ENCODE data around the gene TM9SF3. TPM values are rescaled to one million over a fixed set of nuclear protein-coding genes. Genes with fewer than 3 reads are reported as not detected.

Gene TM9SF3
- total and polyA plus RNA-seq, 10 of the 15 experiments (the other 5 are each of a cell fraction or from before 2014, with no cell fraction given), result 17.1 to 85.4 (median 44.9) TPM

DNA sequence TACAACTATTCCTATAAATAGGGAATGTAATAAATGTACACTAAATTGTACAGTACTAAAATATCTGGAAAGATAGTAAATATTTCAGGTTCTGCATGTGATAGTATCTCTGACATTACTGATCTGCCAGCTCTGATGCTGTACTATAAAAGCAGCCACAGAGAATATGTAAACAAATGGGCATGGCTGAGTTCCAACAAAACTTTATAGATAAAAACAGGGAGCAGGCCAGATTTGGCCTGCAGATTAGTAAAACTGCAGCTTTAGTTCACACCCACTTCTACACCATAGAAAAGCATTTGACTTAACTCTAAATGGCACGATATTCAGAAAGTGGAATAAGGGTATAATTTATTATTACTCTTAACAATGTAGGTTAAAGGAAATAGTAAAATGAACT lies 54.3 kb downstream of the TM9SF3 start:
- no TSS peak for BruUV-seq (replicated peaks)
- Histone ChIP-seq H3K4me1 (ENCODE audit: control insufficient read depth, insufficient read depth, low read length) (no peaks in the 10 kb centered on the region), H3K36me3 (ENCODE audit: control insufficient read depth in 2 of 2, insufficient read depth in 2 of 2, low read length in 1 of 2) (peaks cover 3 to 21% of the 10 kb centered on the region in 2 experiments), H3K9me3 (replicated peaks; ENCODE audit: control insufficient read depth, insufficient read depth, low read length) (no peaks in the 10 kb centered on the region), H3K27me3 (replicated peaks in 1 of 2; ENCODE audit: control insufficient read depth in 2 of 2, insufficient read depth in 2 of 2, low read length in 1 of 2) (no peaks in the 10 kb centered on the region), H3K9ac (ENCODE audit: control insufficient read depth, insufficient read depth, low read length) (no peak overlapping the region), H2AFZ (ENCODE audit: control insufficient read depth, low read depth, low read length) (no peak overlapping the region), H3K4me2 (ENCODE audit: control insufficient read depth, insufficient read depth) (no peak overlapping the region), H4K20me1 (ENCODE audit: control insufficient read depth, insufficient read depth) (no peaks in the 10 kb centered on the region), H3K4me3 (no peak overlapping the region), H3K27ac (ENCODE audit: control insufficient read depth, insufficient read depth) (no peak overlapping the region), H3K79me2 (ENCODE audit: control insufficient read depth, insufficient read depth, low read length) (no peaks in the 10 kb centered on the region; the same call in none of the 2 replicates)
- ChIA-PET CTCF (interaction anchor here (1.2 kb wide), 1 partner anchor 63 kb away, joined by 3 read pairs; no protein-coding TSS in a partner anchor), RAD21 (ENCODE audit: unreplicated experiment) (no interaction called here), POLR2A (no interaction called here), SMC1A (ENCODE audit: uncharacterized antibody, unreplicated experiment) (interaction anchor here (1.3 to 3.5 kb wide), 2 partner anchors 12 to 19 kb away, joined by 3 to 11 read pairs; no protein-coding TSS in a partner anchor)
- ATAC-seq (no peak), FAIRE-seq (no peak), DNase-seq (ENCODE audit: low read depth, low spot score) (no peak)
- WGBS (ENCODE audit: insufficient coverage, insufficient replicate concordance, low lambda C conversion rate, missing lambda C conversion rate), result 58% methylated on average over 1 of the region's 1 CpG
- in situ Hi-C loops (cut with MboI), result no loop called here
- intact Hi-C loops (cut with micrococcal nuclease; ENCODE audit: unreplicated experiment), result no loop called here
- TF ChIP-seq, protein P1, sequence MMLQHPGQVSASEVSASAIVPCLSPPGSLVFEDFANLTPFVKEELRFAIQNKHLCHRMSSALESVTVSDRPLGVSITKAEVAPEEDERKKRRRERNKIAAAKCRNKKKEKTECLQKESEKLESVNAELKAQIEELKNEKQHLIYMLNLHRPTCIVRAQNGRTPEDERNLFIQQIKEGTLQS (IDR thresholded peaks at IDR 0.05; ENCODE audit: borderline replicate concordance, extremely low read depth, low read depth, low read length), result no peak
- TF ChIP-seq RFX5 (IDR thresholded peaks at IDR 0.05; ENCODE audit: low read depth, low read length) (no peak), NFIC (IDR thresholded peaks at IDR 0.05; ENCODE audit: low read depth, low read length) (no peak), CREB1 (IDR thresholded peaks at IDR 0.05; ENCODE audit: low read depth) (no peak), ZBED1 (IDR thresholded peaks at IDR 0.05; ENCODE audit: borderline replicate concordance) (no peak), ZNF217 (IDR thresholded peaks at IDR 0.05) (no peak), NBN (IDR thresholded peaks at IDR 0.05) (no peak), YY1 (IDR thresholded peaks at IDR 0.05; ENCODE audit: low read depth, low read length) (no peak), ZNF384 (IDR thresholded peaks at IDR 0.05; ENCODE audit: borderline replicate concordance, low read depth, low read length) (no peak), ZSCAN29 (IDR thresholded peaks at IDR 0.05) (no peak), YBX1 (IDR thresholded peaks at IDR 0.05) (no peak), SIN3A (IDR thresholded peaks at IDR 0.05; ENCODE audit: low read depth, low read length) (no peak), BMI1 (IDR thresholded peaks at IDR 0.05; ENCODE audit: borderline replicate concordance) (no peak), EED (IDR thresholded peaks at IDR 0.05; ENCODE audit: low read depth) (no peak)
- TF ChIP-seq, protein P2, sequence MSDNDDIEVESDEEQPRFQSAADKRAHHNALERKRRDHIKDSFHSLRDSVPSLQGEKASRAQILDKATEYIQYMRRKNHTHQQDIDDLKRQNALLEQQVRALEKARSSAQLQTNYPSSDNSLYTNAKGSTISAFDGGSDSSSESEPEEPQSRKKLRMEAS (IDR thresholded peaks at IDR 0.05; ENCODE audit: low read depth, low read length), result no peak
- TF ChIP-seq, protein P3, sequence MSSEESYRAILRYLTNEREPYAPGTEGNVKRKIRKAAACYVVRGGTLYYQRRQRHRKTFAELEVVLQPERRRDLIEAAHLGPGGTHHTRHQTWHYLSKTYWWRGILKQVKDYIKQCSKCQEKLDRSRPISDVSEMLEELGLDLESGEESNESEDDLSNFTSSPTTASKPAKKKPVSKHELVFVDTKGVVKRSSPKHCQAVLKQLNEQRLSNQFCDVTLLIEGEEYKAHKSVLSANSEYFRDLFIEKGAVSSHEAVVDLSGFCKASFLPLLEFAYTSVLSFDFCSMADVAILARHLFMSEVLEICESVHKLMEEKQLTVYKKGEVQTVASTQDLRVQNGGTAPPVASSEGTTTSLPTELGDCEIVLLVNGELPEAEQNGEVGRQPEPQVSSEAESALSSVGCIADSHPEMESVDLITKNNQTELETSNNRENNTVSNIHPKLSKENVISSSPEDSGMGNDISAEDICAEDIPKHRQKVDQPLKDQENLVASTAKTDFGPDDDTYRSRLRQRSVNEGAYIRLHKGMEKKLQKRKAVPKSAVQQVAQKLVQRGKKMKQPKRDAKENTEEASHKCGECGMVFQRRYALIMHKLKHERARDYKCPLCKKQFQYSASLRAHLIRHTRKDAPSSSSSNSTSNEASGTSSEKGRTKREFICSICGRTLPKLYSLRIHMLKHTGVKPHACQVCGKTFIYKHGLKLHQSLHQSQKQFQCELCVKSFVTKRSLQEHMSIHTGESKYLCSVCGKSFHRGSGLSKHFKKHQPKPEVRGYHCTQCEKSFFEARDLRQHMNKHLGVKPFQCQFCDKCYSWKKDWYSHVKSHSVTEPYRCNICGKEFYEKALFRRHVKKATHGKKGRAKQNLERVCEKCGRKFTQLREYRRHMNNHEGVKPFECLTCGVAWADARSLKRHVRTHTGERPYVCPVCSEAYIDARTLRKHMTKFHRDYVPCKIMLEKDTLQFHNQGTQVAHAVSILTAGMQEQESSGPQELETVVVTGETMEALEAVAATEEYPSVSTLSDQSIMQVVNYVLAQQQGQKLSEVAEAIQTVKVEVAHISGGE (CRISPR knock-in tag; IDR thresholded peaks at IDR 0.05), result no peak
- TF ChIP-seq, protein P4, sequence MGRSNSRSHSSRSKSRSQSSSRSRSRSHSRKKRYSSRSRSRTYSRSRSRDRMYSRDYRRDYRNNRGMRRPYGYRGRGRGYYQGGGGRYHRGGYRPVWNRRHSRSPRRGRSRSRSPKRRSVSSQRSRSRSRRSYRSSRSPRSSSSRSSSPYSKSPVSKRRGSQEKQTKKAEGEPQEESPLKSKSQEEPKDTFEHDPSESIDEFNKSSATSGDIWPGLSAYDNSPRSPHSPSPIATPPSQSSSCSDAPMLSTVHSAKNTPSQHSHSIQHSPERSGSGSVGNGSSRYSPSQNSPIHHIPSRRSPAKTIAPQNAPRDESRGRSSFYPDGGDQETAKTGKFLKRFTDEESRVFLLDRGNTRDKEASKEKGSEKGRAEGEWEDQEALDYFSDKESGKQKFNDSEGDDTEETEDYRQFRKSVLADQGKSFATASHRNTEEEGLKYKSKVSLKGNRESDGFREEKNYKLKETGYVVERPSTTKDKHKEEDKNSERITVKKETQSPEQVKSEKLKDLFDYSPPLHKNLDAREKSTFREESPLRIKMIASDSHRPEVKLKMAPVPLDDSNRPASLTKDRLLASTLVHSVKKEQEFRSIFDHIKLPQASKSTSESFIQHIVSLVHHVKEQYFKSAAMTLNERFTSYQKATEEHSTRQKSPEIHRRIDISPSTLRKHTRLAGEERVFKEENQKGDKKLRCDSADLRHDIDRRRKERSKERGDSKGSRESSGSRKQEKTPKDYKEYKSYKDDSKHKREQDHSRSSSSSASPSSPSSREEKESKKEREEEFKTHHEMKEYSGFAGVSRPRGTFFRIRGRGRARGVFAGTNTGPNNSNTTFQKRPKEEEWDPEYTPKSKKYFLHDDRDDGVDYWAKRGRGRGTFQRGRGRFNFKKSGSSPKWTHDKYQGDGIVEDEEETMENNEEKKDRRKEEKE (IDR thresholded peaks at IDR 0.05), result no peak
- TF ChIP-seq, protein P5, sequence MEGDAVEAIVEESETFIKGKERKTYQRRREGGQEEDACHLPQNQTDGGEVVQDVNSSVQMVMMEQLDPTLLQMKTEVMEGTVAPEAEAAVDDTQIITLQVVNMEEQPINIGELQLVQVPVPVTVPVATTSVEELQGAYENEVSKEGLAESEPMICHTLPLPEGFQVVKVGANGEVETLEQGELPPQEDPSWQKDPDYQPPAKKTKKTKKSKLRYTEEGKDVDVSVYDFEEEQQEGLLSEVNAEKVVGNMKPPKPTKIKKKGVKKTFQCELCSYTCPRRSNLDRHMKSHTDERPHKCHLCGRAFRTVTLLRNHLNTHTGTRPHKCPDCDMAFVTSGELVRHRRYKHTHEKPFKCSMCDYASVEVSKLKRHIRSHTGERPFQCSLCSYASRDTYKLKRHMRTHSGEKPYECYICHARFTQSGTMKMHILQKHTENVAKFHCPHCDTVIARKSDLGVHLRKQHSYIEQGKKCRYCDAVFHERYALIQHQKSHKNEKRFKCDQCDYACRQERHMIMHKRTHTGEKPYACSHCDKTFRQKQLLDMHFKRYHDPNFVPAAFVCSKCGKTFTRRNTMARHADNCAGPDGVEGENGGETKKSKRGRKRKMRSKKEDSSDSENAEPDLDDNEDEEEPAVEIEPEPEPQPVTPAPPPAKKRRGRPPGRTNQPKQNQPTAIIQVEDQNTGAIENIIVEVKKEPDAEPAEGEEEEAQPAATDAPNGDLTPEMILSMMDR (IDR thresholded peaks at IDR 0.05 in 2 of 3, conservative IDR thresholded peaks at IDR 0.05 in 1 of 3; ENCODE audit: control insufficient read depth in 2 of 3, extremely low read depth in 1 of 3, insufficient read depth in 1 of 3, low read depth in 3 of 3, low read length in 3 of 3), result no peak

All from GM12878 (cell line).